B cell (primary cell): ENCODE data around the gene CZIB. TPM values are rescaled to one million over a fixed set of nuclear protein-coding genes. Genes with fewer than 3 reads are reported as not detected.

Experiments used
- ATAC-seq: fragments of 200-7000 bp; cut with Tn5 transposase; one replicate; pipeline ENCODE4 v1.10.0; 2021; ENCODE audit warnings: low read depth, mild to moderate bottlenecking, moderate number of reproducible peaks, moderate library complexity
- CTCF ChIA-PET: fragments of 350-600 bp; sonication (Branson Sonifier 250); formaldehyde crosslinking; loops from one replicate; lab custom pipeline; 2021; ENCODE audit warnings: antibody characterized with exemption, inconsistent platforms; lab: Charles Lee
- POLR2A ChIA-PET: fragments of 350-600 bp; sonication (Branson Sonifier 250); formaldehyde crosslinking; loops from one replicate; lab custom pipeline; 2021; ENCODE audit warnings: antibody characterized with exemption; lab: Charles Lee
- DNase-seq: peaks from one replicate; pipeline ENCODE4 v3.0.0; 2013
- H2AFZ ChIP-seq: 2 replicates; pipeline ENCODE4 v1.6.1; 2012; ENCODE audit warnings: mild to moderate bottlenecking, low read depth, low read length; ENCODE audit not compliant: insufficient read depth, poor library complexity, severe bottlenecking
- H3K27ac ChIP-seq, 2 donors: 1 replicate in 1 of 2; 2 replicates in 1 of 2; pipeline ENCODE4 v1.5.1; 2012 to 2013; ENCODE audit warnings: low read length in 2 of 2, mild to moderate bottlenecking in 2 of 2, moderate library complexity in 1 of 2
- H3K27me3 ChIP-seq, 4 experiments: fragments of 200-600 bp in 1 of 4; sonication (generic) in 1 of 4; replicated peaks in 1 of 4; 1 replicate in 2 of 4; 2 replicates in 2 of 4; pipeline versions ENCODE4 v1.6.1 to v1.7.0; 2013 to 2016; ENCODE audit warnings: low read length in 3 of 4, mild to moderate bottlenecking in 2 of 4, mixed read lengths in 1 of 4, moderate library complexity in 1 of 4; ENCODE audit not compliant: insufficient read depth in 4 of 4, control insufficient read depth in 3 of 4; ENCODE audit errors: control extremely low read depth in 1 of 4
- H3K36me3 ChIP-seq, 2 experiments: replicated peaks in 1 of 2; 1 replicate in 1 of 2; 2 replicates in 1 of 2; pipeline versions ENCODE4 v1.6.1 to v1.7.1; 2013; ENCODE audit warnings: low read length in 1 of 2; ENCODE audit not compliant: insufficient read depth in 2 of 2, control insufficient read depth in 1 of 2; ENCODE audit errors: control extremely low read depth in 1 of 2, extremely low read depth in 1 of 2
- H3K4me1 ChIP-seq, 2 donors: fragments of 200-600 bp in 1 of 2; sonication (generic) in 1 of 2; 1 replicate in 1 of 2; 2 replicates in 1 of 2; pipeline versions ENCODE4 v1.5.1 to v1.6.1; 2013 to 2017; ENCODE audit warnings: low read length in 2 of 2; ENCODE audit not compliant: control insufficient read depth in 2 of 2, insufficient read depth in 2 of 2
- H3K4me2 ChIP-seq: replicated peaks from 2 replicates; pipeline ENCODE3; 2012; ENCODE audit warnings: mild to moderate bottlenecking, low read depth, low read length; ENCODE audit not compliant: poor library complexity, severe bottlenecking
- H3K4me3 ChIP-seq, 5 experiments: fragments of 200-600 bp in 1 of 5; sonication (generic) in 1 of 5; 1 replicate in 3 of 5; 2 replicates in 2 of 5; pipeline versions ENCODE4 v1.5.1 to v1.7.0; 2011 to 2016; ENCODE audit warnings: low read length in 4 of 5, mild to moderate bottlenecking in 4 of 5, low read depth in 2 of 5, control low read depth in 1 of 5, moderate library complexity in 1 of 5; ENCODE audit not compliant: insufficient read depth in 1 of 5; ENCODE audit errors: control extremely low read depth in 1 of 5, extremely low read depth in 1 of 5
- H3K79me2 ChIP-seq: fragments of 200-600 bp; sonication (generic); one replicate; pipeline ENCODE4 v1.6.0; 2016; ENCODE audit warnings: low read length; ENCODE audit not compliant: control insufficient read depth, insufficient read depth
- H3K9ac ChIP-seq: fragments of 200-600 bp; sonication (generic); 2 replicates; pipeline ENCODE4 v1.6.1; 2017; ENCODE audit warnings: mild to moderate bottlenecking, low read length, moderate library complexity
- H3K9me3 ChIP-seq, 3 donors: one replicate each; pipeline versions ENCODE4 v1.6.1 to v1.7.1; 2013; ENCODE audit warnings: low read length in 2 of 3; ENCODE audit not compliant: control insufficient read depth in 2 of 3, insufficient read depth in 1 of 3; ENCODE audit errors: control extremely low read depth in 1 of 3
- H4K20me1 ChIP-seq: 2 replicates; pipeline ENCODE4 v1.6.0; 2012; ENCODE audit warnings: mild to moderate bottlenecking, low read length; ENCODE audit not compliant: insufficient read depth, control insufficient read depth, poor library complexity, severe bottlenecking
- H3K27ac Mint-ChIP-seq: one replicate; pipeline ENCODE4 v1.8.0; 2021; ENCODE audit warnings: mixed read lengths
- H3K27me3 Mint-ChIP-seq: one replicate; pipeline ENCODE4 v1.8.0; 2021; ENCODE audit warnings: mixed read lengths
- H3K4me1 Mint-ChIP-seq: one replicate; pipeline ENCODE4 v1.8.0; 2021; ENCODE audit warnings: mixed read lengths
- H3K4me3 Mint-ChIP-seq: one replicate; pipeline ENCODE4 v1.8.0; 2021; ENCODE audit warnings: mixed read lengths
- H3K9me3 Mint-ChIP-seq: one replicate; pipeline ENCODE4 v1.8.0; 2022; ENCODE audit warnings: mixed read lengths; ENCODE audit not compliant: insufficient read depth
- CTCF ChIP-seq: fragments of 200-600 bp; IDR thresholded peaks from one replicate; pipeline ENCODE4 v1.8.0; 2022; ENCODE audit warnings: antibody characterized with exemption, mild to moderate bottlenecking
- EZH2 ChIP-seq: IDR thresholded peaks from 2 replicates; pipeline ENCODE4 v1.6.1; 2012; ENCODE audit warnings: borderline replicate concordance, low read depth, mild to moderate bottlenecking, moderate library complexity, low read length; ENCODE audit not compliant: insufficient read depth, poor library complexity, severe bottlenecking
- WGBS: methylation state at CpG from one replicate; pipeline ENCODE4 v1.1.5; 2013; ENCODE audit warnings: missing lambda C conversion rate; ENCODE audit not compliant: insufficient coverage; 5-methylcytosine and 5-hydroxymethylcytosine counted together
- intact Hi-C: fragments of 100-400 bp; cut with micrococcal nuclease; formaldehyde crosslinking; loops from one replicate; pipeline ENCODE4 v1.10.0; 2022
- polyA plus RNA-seq: library from polyadenylated mRNA; depleted of rRNA; stranded (reverse); fragments of >200 nt; gene quantifications from 2 replicates; pipeline ENCODE4 v1.2.3, GENCODE V29; 2012
- total RNA-seq, 2 donors: library from RNA; stranded (reverse); fragments of 120-200 nt in 1 of 2; gene quantifications; 1 replicate in 1 of 2; 2 replicates in 1 of 2; pipeline versions ENCODE4 v1.2.3 to v1.2.4, GENCODE V29; 2013 to 2022

Gene CZIB
- total and polyA plus RNA-seq, 2 donors (not counting 1 experiment from before 2014, with no cell fraction given): 47.9 to 62.0 TPM

DNA sequence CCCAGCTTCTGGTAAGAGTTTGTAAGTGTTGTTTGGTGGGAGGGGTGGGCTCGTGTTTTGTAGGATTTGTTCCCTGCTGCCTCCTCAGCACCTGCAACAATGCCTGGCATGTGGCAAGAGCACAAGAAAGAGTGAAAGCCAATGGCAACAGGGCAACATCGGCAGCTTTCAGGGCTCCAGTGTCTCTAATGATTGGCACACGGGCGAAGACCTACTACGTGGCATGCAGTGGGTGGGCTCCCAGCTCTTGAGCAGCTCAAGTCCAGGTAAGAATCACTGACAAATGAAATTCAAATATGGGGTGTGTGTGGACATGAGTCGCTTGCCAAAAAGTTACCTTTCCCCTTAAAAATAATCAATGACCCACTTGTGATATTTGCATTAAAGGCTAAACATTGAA is 54.1 kb downstream of the CZIB start:
- H2AFZ ChIP-seq: no peak overlapping the region
- ChIA-PET POLR2A (no interaction called here), CTCF (interaction anchor here (1.8 kb wide), 1 partner anchor 20 kb away, joined by 3 read pairs; no protein-coding TSS in a partner anchor)
- no peaks in the 10 kb centered on the region for H3K79me2 ChIP-seq
- no peak overlapping the region for H3K9ac ChIP-seq
- H3K27me3 ChIP-seq: peaks cover 0 to 4% (median 1%) of the 10 kb centered on the region in 4 experiments
- Mint-ChIP-seq H3K9me3 (no peaks in the 10 kb centered on the region), H3K27me3 (peaks cover 39% of the 10 kb centered on the region), H3K4me3 (no peak overlapping the region), H3K4me1 (no peaks in the 10 kb centered on the region), H3K27ac (no peak overlapping the region)
- no peak overlapping the region for H3K27ac ChIP-seq
- H3K9me3 ChIP-seq: no peaks in the 10 kb centered on the region
- H3K4me3 ChIP-seq: no peak overlapping the region
- DNase-seq (no peak), ATAC-seq (no peak)
- 87% methylated on average over 5 of the region's 6 CpGs for WGBS
- no peaks in the 10 kb centered on the region for H3K36me3 ChIP-seq
- H3K4me1 ChIP-seq: no peaks in the 10 kb centered on the region
- TF ChIP-seq CTCF (no peak), EZH2 (no peak)
- H4K20me1 ChIP-seq: no peaks in the 10 kb centered on the region
- intact Hi-C loops: no loop called here
- no peak overlapping the region for H3K4me2 ChIP-seq

DNA sequence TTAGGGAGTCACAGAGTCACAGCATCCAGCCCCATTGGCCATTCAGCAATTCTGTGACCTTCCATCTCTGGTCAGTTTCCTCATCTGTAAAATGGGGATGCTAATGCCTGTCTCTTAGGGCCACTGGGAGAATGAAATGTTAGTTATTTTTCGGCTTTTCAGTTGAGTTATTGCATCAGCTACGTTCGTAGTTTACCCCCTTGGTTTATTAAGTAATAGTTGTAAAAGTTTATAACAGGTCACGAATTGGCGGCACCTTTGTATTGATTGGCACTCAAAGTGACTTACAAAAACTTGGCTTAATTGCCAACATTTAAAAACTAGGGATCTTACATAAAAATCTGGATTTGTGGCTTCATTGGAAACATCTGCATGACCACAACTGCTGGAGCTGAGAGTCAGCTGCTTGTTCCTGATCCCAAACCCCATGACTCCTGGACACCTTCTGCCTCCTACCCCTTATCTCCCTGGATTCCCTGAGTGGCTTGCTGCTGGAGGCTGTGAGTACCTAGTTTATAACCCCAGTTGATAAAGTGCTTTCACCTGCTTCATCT is 54.9 kb downstream of the CZIB start:
- ChIA-PET POLR2A (no interaction called here), CTCF (no interaction called here)
- Histone ChIP-seq H3K9ac (no peak overlapping the region), H4K20me1 (no peaks in the 10 kb centered on the region), H3K36me3 (no peaks in the 10 kb centered on the region), H3K9me3 (no peaks in the 10 kb centered on the region), H3K27me3 (peaks cover 0 to 4% (median 1%) of the 10 kb centered on the region in 4 experiments), H2AFZ (no peak overlapping the region), H3K4me3 (no peak overlapping the region), H3K79me2 (no peaks in the 10 kb centered on the region), H3K4me2 (no peak overlapping the region), H3K27ac (no peak overlapping the region), H3K4me1 (no peaks in the 10 kb centered on the region)
- intact Hi-C loops: no loop called here
- 100% methylated on average over 4 of the region's 5 CpGs for WGBS
- no peaks in the 10 kb centered on the region for H3K4me1 Mint-ChIP-seq
- H3K27me3 Mint-ChIP-seq: peaks cover 39% of the 10 kb centered on the region
- no peak overlapping the region for H3K4me3 Mint-ChIP-seq
- TF ChIP-seq CTCF: no peak
- no peak for TF ChIP-seq EZH2
- no peak overlapping the region for H3K27ac Mint-ChIP-seq
- no peak for ATAC-seq
- no peaks in the 10 kb centered on the region for H3K9me3 Mint-ChIP-seq
- no peak for DNase-seq

Other genes with a start within 250 kb of the CZIB start
- not detected in 2 replicates for gene PODN, start 158.4 kb downstream of the CZIB start, total RNA-seq
- not detected in 2 replicates for gene PODN, start 158.4 kb downstream of the CZIB start, polyA plus RNA-seq
- gene SLC1A7, start 78.0 kb downstream of the CZIB start, total RNA-seq: not detected in 2 replicates
- gene SLC1A7, start 78.0 kb downstream of the CZIB start, polyA plus RNA-seq: 0.04 and 0.10 TPM in 2 replicates
- gene CPT2, start 23.8 kb downstream of the CZIB start, total RNA-seq: 16.7 and 19.8 TPM in 2 replicates
- 5.0 and 6.3 TPM in 2 replicates for gene CPT2, start 23.8 kb downstream of the CZIB start, polyA plus RNA-seq
- 36.2 and 45.6 TPM in 2 replicates for gene MAGOH, start 17.9 kb upstream of the CZIB start, total RNA-seq
- gene MAGOH, start 17.9 kb upstream of the CZIB start, polyA plus RNA-seq: 10.8 and 42.5 TPM in 2 replicates
- gene LRP8, start 107.4 kb upstream of the CZIB start, total RNA-seq: 9.4 and 9.7 TPM in 2 replicates
- 5.3 and 7.8 TPM in 2 replicates for gene LRP8, start 107.4 kb upstream of the CZIB start, polyA plus RNA-seq
- gene DMRTB1, start 238.8 kb upstream of the CZIB start, total RNA-seq: not detected in 2 replicates
- not detected in 2 replicates for gene DMRTB1, start 238.8 kb upstream of the CZIB start, polyA plus RNA-seq